Measurements from ENCODE around the gene KDM4F.
A peak's percentile ranks its signal among the peaks of the same experiment; 100 is the strongest.
"Not testable (repeated sequence)": the region's sequence is repeated elsewhere in the genome, so short reads cannot be mapped to it uniquely, and the experiment has no call there.

Gene KDM4F

GRCh38 chr11:95049122-95049521 lies at the start of gene KDM4F:
Gene KDM4F, plus strand, starts transcription at chr11:95049422.
- not testable (repeated sequence) for DNase-seq (ENCODE audit: low spot score)

GRCh38 chr11:95003716-95004115 lies 45.5 kb upstream of the KDM4F start:
- no peak for DNase-seq (ENCODE audit: low spot score)

GRCh38 chr11:95005642-95006041 lies 43.6 kb upstream of the KDM4F start:
- no peak for DNase-seq (ENCODE audit: low spot score)

- DNase-seq (ENCODE audit: low spot score) = no peak
Measured at GRCh38 chr11:95011376-95011775, 37.8 kb upstream of the KDM4F start.

- DNase-seq (ENCODE audit: low spot score) = peak; percentile 77
Measured at GRCh38 chr11:95014184-95014821, 34.9 kb upstream of the KDM4F start.

GRCh38 chr11:95016139-95016538 lies 33.1 kb upstream of the KDM4F start:
- no peak for DNase-seq (ENCODE audit: low spot score)

- DNase-seq (ENCODE audit: low spot score) = not testable (repeated sequence)
Measured at GRCh38 chr11:95021468-95021867, 27.8 kb upstream of the KDM4F start.

- DNase-seq (ENCODE audit: low spot score) = no peak
Measured at GRCh38 chr11:95024958-95025357, 24.3 kb upstream of the KDM4F start, which contains the start of gene KDM4E. Gene KDM4E, plus strand, starts transcription at chr11:95025258. Its CDS starts 300 bp downstream, at chr11:95025558.

GRCh38 chr11:95025594-95025993 lies 23.6 kb upstream of the KDM4F start:
- not testable (repeated sequence) for DNase-seq (ENCODE audit: low spot score)

GRCh38 chr11:95028357-95028756 lies 20.9 kb upstream of the KDM4F start:
- DNase-seq (ENCODE audit: low spot score) = no peak

- no peak for DNase-seq (ENCODE audit: low spot score)
Measured at GRCh38 chr11:95033051-95033450, 16.2 kb upstream of the KDM4F start.

- DNase-seq (ENCODE audit: low spot score) = no peak
Measured at GRCh38 chr11:95035316-95035715, 13.9 kb upstream of the KDM4F start.

- not testable (repeated sequence) for DNase-seq (ENCODE audit: low spot score)
Measured at GRCh38 chr11:95037356-95038035, 11.7 kb upstream of the KDM4F start.

GRCh38 chr11:95042239-95042638 lies 7.0 kb upstream of the KDM4F start:
- no peak for DNase-seq (ENCODE audit: low spot score)

- DNase-seq (ENCODE audit: low spot score) = no peak
Measured at GRCh38 chr11:95042906-95043305, 6.3 kb upstream of the KDM4F start.

- DNase-seq (ENCODE audit: low spot score) = no peak
Measured at GRCh38 chr11:95044010-95044409, 5.2 kb upstream of the KDM4F start.

- DNase-seq (ENCODE audit: low spot score) = no peak
Measured at GRCh38 chr11:95045812-95046211, 3.4 kb upstream of the KDM4F start.

GRCh38 chr11:95050595-95051202 lies 1.5 kb downstream of the KDM4F start:
- no peak for DNase-seq (ENCODE audit: low spot score)

- DNase-seq (ENCODE audit: low spot score) = no peak
Measured at GRCh38 chr11:95054356-95054755, 5.1 kb downstream of the KDM4F start.

- no peak for DNase-seq (ENCODE audit: low spot score)
Measured at GRCh38 chr11:95055283-95055897, 6.2 kb downstream of the KDM4F start.

GRCh38 chr11:95057959-95058358 lies 8.7 kb downstream of the KDM4F start:
- DNase-seq (ENCODE audit: low spot score) = no peak

- no peak for DNase-seq (ENCODE audit: low spot score)
Measured at GRCh38 chr11:95058621-95059020, 9.4 kb downstream of the KDM4F start.

GRCh38 chr11:95059046-95059445 lies 9.8 kb downstream of the KDM4F start:
- DNase-seq (ENCODE audit: low spot score) = no peak
